Renal cortical epithelial cell (primary cell): ENCODE results near the gene CYP27C1. TPM values are rescaled to one million over a fixed set of nuclear protein-coding genes. Genes with fewer than 3 reads are reported as not detected.
A peak's percentile ranks its signal among the peaks of the same experiment; 100 is the strongest.
"Not testable (repeated sequence)": the region's sequence is repeated elsewhere in the genome, so short reads cannot be mapped to it uniquely, and the experiment has no call there.

Experiments
- DNase-seq: peaks from one replicate; pipeline ENCODE4 v3.0.0-alpha.2; 2011; ENCODE audit warnings: low read depth
- total RNA-seq: library from RNA; depleted of rRNA; stranded (reverse); fragments of >200 nt; gene quantifications from 2 replicates; pipeline ENCODE4 v1.2.3, GENCODE V29; 2014

Gene CYP27C1, protein sequence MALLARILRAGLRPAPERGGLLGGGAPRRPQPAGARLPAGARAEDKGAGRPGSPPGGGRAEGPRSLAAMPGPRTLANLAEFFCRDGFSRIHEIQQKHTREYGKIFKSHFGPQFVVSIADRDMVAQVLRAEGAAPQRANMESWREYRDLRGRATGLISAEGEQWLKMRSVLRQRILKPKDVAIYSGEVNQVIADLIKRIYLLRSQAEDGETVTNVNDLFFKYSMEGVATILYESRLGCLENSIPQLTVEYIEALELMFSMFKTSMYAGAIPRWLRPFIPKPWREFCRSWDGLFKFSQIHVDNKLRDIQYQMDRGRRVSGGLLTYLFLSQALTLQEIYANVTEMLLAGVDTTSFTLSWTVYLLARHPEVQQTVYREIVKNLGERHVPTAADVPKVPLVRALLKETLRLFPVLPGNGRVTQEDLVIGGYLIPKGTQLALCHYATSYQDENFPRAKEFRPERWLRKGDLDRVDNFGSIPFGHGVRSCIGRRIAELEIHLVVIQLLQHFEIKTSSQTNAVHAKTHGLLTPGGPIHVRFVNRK
- total RNA-seq, result 1.5 and 1.7 TPM in 2 replicates

DNA sequence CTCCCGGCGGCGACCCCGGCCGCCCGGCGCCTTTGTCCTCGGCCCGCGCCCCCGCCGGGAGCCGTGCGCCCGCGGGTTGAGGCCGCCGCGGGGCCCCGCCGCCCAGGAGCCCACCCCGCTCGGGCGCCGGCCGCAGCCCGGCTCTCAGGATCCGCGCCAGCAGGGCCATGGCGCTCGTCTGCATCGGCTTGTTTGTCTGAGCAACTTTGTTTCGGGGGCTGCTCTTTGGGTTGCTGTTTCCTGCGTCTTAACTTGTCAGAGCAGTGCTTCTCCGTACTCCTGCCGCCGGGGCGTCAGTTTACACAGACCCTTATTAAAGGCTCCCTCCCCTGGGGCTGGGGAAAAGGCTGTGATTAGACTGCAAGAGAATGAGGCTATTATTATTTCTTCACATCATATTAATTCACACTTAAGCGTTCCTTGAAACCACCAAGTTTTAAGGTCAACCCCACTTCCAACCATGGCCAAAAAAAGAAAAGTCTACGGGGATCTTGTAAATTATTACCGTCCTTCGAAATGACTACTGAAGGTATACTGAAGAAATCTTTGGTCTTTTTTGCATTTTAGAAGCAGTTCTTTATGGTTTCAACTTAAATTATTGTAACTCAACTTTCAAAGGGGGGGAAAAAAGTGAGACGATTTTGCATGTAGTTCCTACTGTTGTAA is at the start of gene CYP27C1:
TSS of gene CYP27C1 (minus strand) at position 198 of the 666 bp plus-strand sequence. CDS start at position 169, 29 bp downstream.
- peak; percentile 38 for DNase-seq

DNA sequence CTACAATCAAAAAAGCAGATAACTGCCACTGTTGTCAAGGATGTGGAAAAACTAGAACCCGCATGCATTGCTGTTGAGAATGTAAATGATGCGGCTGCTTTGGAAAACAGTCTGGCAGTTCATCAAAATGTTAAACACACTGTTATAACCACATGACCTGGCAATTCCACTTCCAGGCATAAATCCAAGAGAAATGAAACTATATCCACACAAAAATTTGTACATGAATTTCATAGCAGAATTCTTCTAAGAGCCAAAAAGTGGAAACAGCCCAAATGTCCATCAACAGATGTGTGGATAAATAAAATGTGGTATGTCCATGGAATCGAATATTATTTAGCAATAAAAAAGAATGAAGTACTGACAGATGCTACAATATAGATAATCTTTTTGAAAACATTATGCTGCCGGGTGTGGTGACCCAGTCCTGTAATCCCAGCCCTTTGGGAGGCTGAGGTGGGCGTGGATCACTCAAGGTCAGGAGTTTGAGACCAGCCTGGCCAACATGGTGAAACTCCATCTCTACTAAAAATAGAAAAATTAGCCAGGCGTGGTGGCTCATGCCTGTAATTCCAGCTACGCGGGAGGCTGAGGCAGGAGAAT is 41.8 kb upstream of the CYP27C1 start:
- no peak for DNase-seq

DNA sequence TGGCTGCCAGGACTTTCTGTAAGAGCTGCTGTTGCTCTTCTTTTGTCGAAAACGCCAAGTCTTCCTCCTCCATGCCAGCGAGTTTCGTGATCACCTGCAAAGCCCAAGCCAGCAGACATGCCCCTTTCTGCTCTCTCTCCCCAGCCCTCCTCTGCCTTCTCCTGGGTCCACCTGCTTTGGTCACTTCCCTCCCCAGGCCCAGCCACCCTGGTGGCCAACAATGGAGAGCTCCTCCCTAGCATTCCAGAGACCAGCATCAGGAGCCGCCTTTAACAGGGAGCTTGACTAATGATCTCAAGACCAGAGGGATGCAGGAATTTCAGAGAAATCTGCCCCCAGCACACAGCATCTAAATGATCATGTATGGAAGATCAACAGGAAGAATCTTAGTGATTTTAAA is 39.3 kb upstream of the CYP27C1 start:
- DNase-seq, result no peak

DNA sequence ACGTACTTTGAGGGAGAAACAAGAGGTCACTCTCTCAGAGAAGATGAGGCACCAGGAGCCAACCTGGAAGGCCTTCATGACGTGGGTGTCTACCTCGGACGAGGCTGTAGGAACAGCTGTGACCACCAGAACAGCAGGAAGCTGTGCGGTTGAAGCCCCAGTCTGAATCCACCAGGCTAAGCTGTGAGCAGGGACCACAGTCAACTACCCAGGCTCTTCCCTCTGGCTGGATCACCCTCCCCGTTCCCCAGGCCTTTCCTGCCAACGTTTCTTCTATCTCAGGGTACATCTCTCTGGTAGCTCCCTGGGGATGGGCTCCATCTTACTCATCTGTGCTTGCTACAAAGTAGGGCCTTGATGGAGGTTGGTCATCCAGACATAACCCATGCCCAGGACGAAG is 36.8 kb upstream of the CYP27C1 start:
- no peak for DNase-seq

DNA sequence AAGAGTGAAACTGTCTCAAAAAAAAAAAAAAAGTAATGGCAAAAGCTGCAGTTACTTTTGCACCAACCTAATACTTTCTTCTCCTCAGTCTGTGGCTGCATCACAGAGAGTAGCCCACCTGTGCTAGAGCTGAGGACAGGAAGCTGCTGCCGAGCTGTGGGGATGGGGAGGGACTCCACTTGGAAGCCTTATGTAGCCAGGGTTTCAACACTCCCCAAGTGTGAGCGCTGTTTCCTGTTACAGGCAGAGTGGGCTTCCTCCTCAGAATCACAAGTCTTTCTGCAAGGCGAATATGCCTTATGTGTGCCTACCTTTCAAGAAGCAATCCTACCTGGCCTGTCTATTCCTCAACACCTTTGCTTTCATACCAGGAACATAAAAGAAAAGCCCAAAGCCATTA is 36.3 kb upstream of the CYP27C1 start:
- DNase-seq, result no peak

DNA sequence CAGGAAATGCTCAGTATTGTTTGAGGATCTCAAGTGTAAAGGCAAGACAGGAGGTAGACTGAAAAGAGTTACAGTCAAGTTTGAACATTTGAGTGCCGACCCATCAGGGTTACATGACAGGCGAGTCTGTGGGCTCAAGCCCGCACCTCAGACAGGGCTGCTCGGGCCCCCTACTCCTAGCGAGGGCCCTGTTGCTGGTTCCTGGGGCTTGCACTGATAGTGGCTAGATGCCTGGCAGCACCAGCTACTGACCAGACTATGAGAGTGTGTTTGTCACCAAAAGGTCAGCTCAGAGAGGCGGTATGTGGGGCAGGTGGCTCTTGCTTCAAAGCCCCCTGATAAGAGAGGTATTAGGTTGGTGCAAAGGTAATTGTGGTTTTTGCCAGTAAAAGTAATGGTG is 35.6 kb upstream of the CYP27C1 start:
- DNase-seq, result no peak

DNA sequence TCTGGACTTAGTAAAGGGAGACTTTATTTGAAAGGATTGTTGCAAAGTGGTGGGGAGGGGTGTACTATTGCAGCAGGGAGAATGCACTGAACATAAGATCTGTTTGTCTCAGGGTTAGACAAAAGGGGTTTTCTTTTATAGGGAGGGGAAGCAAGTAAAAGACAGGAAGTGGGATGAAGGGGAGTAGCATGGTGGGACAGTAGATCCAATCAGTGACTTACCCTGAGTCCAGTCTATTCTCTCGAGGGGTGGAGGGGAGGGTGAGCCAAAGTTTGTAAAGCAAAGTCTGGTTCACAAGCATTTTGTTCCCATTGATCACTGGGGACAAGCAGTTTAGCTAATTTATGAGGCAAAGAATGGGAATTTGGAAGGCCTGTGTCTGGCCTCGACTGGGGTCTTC is 35.0 kb upstream of the CYP27C1 start:
- DNase-seq, result no peak

DNA sequence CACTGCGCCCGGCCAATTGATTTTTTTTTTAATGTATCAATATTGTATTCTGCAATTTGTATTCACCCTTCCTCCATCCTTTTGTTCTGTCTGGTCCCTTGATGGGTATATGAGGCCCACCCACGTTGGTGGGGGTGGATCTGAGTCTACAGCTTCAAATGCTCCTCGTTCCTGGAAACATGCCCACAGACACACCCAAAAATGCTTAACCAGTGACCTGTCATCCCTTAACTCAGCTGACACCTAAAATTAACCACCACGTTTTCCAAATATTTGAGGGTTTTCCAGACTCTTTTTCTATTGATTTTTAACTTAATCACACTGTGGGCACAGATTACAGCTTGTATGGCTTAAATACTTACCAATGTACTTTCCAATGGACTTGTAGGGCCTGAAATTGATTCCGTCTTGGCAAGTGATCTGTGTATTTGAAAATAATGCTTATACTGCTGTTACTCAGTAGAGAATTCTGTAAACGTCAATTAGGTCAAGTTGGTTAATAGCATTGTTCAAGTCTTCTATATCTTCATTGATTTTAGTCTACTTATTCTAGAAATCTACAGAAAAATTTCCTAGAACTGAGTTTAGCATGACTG is 34.4 kb upstream of the CYP27C1 start:
- peak; percentile 44 for DNase-seq

DNA sequence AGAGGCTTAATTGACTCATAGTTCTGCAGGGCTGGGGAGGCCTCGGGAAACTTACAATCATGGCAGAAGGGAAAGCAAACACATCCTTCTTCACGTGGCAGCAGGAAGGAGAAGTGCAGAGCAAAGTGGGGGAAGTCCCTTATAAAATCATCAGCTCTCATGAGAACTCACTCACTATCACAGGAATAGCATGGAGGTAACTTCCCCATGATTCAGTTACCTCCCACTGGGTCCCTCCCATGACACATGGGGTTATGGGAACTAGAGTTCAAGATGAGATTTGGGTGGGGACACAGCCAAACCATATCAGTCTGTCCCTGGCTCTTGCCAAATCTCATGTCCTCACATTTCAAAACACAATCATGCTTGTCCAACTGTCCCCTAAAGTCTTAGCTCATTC is 21.1 kb upstream of the CYP27C1 start:
- DNase-seq, result not testable (repeated sequence)

DNA sequence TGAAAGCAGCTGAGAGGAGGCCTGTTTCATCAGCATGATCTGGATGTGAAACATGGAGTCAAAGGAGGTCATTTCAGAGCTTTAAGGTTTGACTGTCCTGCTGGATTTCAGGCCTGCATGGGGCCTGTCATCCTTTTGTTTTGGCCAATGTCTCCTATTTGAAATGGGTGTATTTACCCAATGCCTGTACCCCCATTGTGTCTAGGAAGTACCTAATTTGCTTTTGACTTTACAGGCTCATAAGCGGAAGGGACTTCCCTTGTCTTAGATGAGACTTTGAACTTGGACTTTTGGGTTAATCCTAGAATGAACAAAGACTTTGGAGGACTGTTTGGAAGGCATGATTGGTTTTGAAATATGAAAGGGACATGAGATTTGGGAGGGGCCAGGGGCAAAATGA is 19.3 kb upstream of the CYP27C1 start:
- DNase-seq, result no peak

DNA sequence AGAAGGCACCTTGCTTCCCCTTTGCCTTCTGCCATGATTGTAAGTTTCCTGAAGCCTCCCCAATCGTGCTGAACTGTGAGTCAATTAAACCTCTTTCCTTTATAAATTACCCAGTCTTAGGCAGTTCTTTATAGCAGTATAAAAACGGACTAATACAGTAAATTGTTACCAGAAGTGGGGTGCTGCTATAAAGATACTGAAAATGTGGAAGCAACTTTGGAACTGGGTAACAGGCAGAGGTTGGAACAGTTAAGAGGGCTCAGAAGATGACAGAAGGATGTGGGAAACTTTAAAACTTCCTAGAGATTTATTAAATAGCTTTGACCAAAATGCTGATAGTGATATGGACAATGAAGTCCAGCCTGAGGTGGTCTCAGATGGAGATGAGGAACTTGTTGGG is 17.7 kb upstream of the CYP27C1 start:
- DNase-seq, result not testable (repeated sequence)

DNA sequence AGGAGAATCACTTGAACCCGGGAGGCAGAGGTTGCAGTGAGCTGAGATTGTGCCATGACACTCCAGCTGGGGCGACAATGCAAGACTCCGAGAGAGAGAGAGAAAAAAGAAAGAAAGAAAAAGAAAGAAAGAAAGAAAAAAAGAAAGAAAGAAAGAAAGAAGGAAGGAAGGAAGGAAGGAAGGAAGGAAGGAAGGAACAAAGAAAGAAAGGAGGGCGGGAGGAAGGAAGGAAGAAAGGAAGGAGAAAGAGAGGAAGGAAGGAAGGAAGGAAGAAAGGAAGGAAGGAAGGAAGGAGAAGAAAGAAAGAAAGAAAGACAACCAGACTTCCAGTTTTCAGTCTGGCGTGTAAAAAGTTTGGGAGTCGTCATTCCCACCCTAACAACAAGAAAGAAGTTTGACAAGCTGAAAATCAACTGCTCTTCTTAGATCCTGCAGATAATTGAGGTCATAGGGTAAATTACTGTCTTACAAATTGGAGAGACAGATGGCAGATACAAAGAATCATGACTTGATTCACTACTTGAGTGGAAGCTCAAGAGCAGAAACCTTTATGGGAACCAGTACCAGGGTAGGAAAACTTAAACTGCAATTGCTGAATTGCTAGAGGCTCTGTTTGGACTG is 15.1 kb upstream of the CYP27C1 start:
- no peak for DNase-seq

DNA sequence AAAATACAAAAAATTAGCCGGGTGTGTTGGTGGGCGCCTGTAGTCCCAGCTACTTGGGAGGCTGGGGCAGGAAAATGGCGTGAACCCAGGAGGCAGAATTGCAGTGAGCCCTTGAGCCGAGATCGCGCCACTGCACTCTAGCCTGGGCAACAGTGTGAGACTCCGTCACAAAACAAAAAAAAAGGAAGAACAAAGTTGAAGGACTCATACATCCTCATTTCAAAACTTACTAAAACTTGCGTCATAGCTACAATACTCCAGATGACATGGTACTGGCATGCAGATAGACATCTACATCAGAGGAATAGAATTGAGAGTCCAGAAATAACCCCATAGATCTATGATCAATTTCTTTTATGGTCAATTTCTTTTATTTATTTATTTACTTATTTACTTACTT is 13.6 kb upstream of the CYP27C1 start:
- DNase-seq, result no peak

DNA sequence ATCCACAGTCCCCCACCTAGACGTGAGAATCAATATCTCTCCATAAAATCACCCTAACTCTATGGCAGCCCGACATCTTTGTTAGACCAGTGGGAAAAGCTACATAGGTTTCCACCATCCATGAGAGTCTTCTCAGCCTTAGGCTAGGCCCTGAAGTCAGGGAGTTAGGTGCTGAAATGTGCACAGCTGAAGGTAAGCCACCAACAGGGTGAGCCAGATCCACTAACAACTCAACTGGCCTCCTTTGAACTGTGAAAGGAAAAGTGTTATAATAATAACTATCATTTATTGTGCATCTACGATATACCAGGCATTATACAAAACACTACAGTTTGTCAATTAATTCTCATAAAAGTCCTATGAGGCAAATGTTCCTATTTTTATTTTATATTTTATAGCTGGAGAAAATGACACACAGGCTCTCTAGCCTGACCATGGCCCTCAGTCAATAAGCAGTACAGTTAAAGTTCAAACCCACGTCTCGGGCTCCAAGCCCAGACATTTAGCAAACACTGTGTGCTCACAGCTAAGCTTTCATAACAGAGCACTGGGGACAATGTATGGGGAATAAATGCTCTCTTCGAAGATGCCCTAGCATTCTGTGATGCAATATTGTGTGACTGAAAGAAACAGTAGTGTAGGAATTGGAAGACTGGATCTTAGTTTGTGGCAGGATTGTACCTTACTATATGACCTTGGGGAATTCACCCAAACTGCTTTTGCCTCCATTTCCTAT is 11.2 kb upstream of the CYP27C1 start:
- DNase-seq, result no peak

DNA sequence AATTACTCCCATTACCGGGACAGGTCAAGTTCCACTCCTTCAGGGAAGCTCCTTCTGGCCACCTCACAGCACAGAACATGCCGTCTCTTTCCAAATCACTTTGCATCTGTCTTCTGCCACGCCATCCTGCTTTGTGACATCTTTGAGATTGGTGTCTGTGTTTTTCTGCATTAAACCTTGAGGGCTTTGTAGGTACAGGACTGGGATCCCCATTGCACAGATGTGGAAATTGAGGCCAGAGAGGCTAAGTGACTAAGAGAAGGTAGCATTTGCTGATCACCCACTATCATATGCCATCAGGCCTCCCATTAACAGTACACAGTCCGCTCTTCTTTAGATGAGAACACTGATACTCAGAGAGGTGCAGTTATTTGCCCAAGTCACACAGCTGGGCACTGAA is 9.5 kb upstream of the CYP27C1 start:
- no peak for DNase-seq

DNA sequence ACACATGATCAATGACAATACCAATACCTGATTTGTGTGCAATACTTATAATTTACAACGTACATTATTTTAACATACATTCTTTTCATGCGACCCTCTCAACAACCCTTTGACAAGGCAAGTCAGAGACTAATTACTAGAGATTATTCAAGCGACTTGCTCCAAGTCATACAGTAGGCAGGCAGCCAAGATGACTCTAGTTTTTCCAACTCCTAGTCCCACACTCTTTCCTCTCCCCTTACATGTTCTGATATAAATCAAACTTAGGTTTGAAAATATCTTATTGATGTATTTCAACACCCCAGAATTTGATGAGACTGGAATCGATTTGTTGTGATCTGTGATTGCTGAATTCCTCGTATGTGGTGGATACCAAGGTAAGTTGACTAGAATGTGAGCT is 8.0 kb upstream of the CYP27C1 start:
- peak; percentile 22 for DNase-seq

DNA sequence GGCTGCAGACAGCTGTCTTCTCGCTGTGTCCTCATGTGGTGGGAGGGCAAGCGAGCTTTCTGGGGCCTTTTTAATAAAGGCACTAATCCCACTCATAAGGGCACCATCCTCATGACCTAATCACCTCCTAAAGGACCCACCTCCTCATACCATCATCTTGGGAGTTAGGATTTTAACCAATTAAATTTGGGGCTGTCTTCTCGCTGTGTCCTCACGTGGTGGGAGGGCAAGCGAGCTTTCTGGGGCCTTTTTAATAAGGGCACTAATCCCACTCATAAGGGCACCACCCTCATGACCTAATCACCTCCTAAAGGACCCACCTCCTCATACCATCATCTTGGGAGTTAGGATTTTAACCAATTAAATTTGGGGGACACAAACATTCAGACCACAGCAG is 7.2 kb upstream of the CYP27C1 start:
- DNase-seq, result not testable (repeated sequence)

DNA sequence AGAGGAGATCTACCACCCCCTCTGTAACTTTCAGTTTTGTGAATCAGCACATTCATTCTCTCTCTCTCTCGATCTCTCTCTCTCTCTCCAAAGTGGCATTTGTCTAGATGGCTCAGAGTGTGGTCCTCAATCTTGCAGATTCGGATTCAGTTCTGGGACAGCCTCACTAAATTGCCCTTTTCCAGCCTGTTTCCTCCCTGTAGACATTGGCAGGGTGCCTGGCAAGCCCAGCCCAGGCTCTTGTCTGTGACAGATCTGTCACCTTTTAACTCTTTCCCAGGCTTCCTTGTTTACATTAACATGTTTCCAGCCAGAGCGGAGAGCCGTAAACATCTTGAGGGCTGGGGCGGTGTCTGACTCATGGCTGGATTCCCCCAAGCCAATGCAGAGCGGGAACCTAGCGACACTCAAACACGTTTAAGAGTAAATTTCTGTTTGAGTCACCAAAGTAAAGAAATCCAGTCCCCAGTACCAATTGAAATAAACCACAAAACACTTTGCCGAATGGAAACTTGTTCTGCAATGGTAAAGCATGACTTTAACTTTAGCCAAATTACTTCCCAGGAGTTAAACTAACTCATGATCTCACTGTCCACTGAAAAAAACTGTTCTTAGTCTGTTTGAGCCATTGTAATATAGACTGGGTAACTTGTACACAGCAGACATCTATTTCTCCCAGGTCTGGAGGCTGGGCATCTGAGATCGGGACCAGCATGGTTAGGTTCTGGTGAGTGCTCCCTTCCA is 6.6 kb upstream of the CYP27C1 start:
- DNase-seq, result peak; percentile 98

DNA sequence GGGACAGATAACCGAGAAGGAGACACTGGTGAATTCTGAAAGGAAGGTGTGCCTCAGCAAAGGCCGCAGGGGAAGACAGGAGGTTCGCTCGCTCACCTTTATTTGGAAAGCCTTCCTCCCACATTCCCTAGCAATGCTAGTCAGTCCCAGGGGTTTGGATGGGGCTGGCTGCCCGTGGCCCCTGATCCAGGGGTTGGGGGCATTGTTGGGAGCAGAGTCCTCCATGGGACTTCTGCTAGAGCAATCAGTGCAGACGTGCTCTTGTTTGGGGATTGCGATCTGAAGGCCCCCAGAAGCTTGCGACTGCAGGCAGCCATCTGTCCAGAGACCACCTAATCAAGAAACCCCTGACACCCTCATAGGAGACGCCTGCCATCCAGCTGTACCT is 6.0 kb upstream of the CYP27C1 start:
- no peak for DNase-seq

DNA sequence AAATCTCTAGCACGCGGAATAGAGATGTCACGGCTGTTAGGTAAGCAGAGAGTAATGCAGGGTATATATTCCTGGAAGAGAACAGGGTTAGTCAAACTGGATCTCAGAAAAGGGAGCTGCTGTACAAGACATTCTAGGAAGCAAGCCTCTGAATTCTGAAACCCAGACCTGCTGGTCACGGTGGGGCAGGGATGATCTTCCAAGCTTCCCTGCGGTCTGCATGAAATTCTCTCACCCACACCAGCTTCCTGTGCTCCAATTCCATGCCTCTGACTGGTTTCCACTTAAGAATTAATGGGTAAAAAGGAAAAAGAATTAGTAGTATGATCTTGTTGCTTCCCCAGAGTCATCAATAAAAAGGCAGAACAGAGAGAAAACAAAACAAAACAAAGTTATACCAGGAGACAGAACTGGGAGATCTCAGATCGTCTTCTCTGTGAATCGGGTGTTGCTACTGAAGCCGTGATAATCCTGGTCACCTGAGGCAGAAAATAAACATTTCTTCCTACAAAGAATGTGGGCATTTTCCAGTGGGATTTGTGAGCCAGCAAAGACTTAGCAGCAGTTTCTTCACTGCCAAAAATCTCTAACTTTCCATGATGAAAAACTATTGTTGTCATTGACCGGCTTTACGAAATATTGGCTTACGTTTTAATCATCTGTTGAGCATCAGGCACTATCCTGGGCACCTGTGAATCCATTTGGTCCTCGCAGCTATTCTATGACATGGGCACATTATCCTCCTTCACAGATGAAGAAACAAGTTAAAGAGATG is 5.3 kb upstream of the CYP27C1 start:
- DNase-seq, result peak; percentile 59
